GM19238 (cell line): ENCODE data around the gene SS18L1.

Experiments
- DNase-seq: peaks from one replicate; pipeline ENCODE4 v3.0.0; 2011; ENCODE audit warnings: low spot score; ENCODE audit not compliant: insufficient read length

The SS18L1 gene

GRCh38 chr20:62208795-62209755 lies 65.5 kb downstream of the SS18L1 start:
- no peak for DNase-seq

- no peak for DNase-seq
Measured at GRCh38 chr20:62209850-62210495, 66.4 kb downstream of the SS18L1 start.

- no peak for DNase-seq
Measured at GRCh38 chr20:62210496-62210855, 66.9 kb downstream of the SS18L1 start.

GRCh38 chr20:62211216-62211615 lies 67.6 kb downstream of the SS18L1 start:
- no peak for DNase-seq

- no peak for DNase-seq
Measured at GRCh38 chr20:62211769-62212288, 68.3 kb downstream of the SS18L1 start.

- DNase-seq = no peak
Measured at GRCh38 chr20:62212299-62212698, 68.7 kb downstream of the SS18L1 start.

GRCh38 chr20:62214067-62214466 lies 70.5 kb downstream of the SS18L1 start:
- no peak for DNase-seq

GRCh38 chr20:62215020-62215990 lies 71.7 kb downstream of the SS18L1 start:
- no peak for DNase-seq

- DNase-seq = no peak
Measured at GRCh38 chr20:62215991-62216635, 72.5 kb downstream of the SS18L1 start.

- DNase-seq = no peak
Measured at GRCh38 chr20:62216636-62217566, 73.3 kb downstream of the SS18L1 start.

- DNase-seq = no peak
Measured at GRCh38 chr20:62217913-62218773, 74.6 kb downstream of the SS18L1 start.

- no peak for DNase-seq
Measured at GRCh38 chr20:62219101-62219991, 75.8 kb downstream of the SS18L1 start.

- DNase-seq = peak; percentile 75
Measured at GRCh38 chr20:62219992-62220665, 76.6 kb downstream of the SS18L1 start, which contains the start of gene HRH3. Gene HRH3 (minus strand): TSS chr20:62220278. CDS start chr20:62219970, 308 bp downstream.

- DNase-seq = no peak
Measured at GRCh38 chr20:62220666-62221568, 77.3 kb downstream of the SS18L1 start.

- DNase-seq = no peak
Measured at GRCh38 chr20:62222266-62222850, 78.8 kb downstream of the SS18L1 start.

- DNase-seq = no peak
Measured at GRCh38 chr20:62222972-62223371, 79.4 kb downstream of the SS18L1 start.
